Subcutaneous adipose tissue (tissue), 4 donors: ENCODE data around the gene DTWD1. TPM values are rescaled to one million over a fixed set of nuclear protein-coding genes. Genes with fewer than 3 reads are reported as not detected.

Experiments
- CTCF ChIP-seq: fragments of 450-650 bp; IDR thresholded peaks from one replicate; pipeline ENCODE4 v1.5.1; 2016; ENCODE audit warnings: low read depth, mild to moderate bottlenecking, control low read depth, antibody characterized with exemption, moderate library complexity
- total RNA-seq, 4 donors: library from RNA; depleted of rRNA; stranded (reverse); fragments of >200 nt; gene quantifications; one replicate each; pipeline ENCODE4 v1.1.0, GENCODE V29; 2016

The DTWD1 gene
- total RNA-seq, 4 donors from 2014 or later = 15.3 to 48.9 (median 34.8) TPM

GRCh38 chr15:49625460-49626036 lies 4.7 kb downstream of the DTWD1 start:
- no peak for TF ChIP-seq CTCF

- no peak for TF ChIP-seq CTCF
Observed at GRCh38 chr15:49627407-49627877, 6.6 kb downstream of the DTWD1 start.

- TF ChIP-seq CTCF = no peak
Observed at GRCh38 chr15:49628379-49628778, 7.5 kb downstream of the DTWD1 start.

GRCh38 chr15:49637857-49638256 lies 17.0 kb downstream of the DTWD1 start:
- TF ChIP-seq CTCF = no peak

- no peak for TF ChIP-seq CTCF
Observed at GRCh38 chr15:49644364-49644794, 23.5 kb downstream of the DTWD1 start.

GRCh38 chr15:49645277-49645676 lies 24.4 kb downstream of the DTWD1 start:
- TF ChIP-seq CTCF = no peak

GRCh38 chr15:49645941-49646340 lies 25.1 kb downstream of the DTWD1 start:
- no peak for TF ChIP-seq CTCF
